Measurements from ENCODE around the gene CEL. TPM values are rescaled to one million over a fixed set of nuclear protein-coding genes. Genes with fewer than 3 reads are reported as not detected.

CEL gene
- total RNA-seq, 1 experiment from 2014 or later: 6.6 TPM

DNA sequence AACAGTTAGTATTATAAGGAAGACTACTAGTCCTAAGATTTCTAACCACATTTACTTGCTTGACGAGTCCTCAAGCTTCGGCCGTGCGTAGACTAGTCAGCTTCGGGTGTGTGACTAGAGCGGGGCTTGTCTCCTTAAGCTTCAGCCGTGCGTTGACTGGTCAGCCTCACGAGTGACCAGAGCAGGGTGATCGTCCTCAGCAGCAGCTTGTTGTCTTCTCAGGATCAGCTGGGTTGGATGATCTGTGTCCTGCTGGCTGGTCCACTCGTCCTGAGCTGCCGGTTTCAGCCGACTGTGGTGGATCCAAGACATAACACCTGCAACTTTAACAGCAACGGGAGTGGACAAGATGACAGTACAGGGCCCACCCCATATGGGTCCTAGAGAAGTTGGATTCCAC, 16.7 kb downstream of the CEL start:
- no peaks in the 10 kb centered on the region for H3K9me3 Mint-ChIP-seq
- H3K4me3 Mint-ChIP-seq: no peak overlapping the region
- CTCF ChIA-PET: interaction anchor here (1.2 kb wide), 1 partner anchor 55 kb away, joined by 3 read pairs; no protein-coding TSS in a partner anchor
- no peak overlapping the region for H3K27ac Mint-ChIP-seq
- no peak for DNase-seq (ENCODE audit: low spot score)
- peaks cover 7% of the 10 kb centered on the region; the same call in 1 of the 2 replicates for H3K27me3 Mint-ChIP-seq (ENCODE audit: low read depth)
- H3K36me3 Mint-ChIP-seq: no peaks in the 10 kb centered on the region
- ATAC-seq: no peak
- TF ChIP-seq, protein P1, sequence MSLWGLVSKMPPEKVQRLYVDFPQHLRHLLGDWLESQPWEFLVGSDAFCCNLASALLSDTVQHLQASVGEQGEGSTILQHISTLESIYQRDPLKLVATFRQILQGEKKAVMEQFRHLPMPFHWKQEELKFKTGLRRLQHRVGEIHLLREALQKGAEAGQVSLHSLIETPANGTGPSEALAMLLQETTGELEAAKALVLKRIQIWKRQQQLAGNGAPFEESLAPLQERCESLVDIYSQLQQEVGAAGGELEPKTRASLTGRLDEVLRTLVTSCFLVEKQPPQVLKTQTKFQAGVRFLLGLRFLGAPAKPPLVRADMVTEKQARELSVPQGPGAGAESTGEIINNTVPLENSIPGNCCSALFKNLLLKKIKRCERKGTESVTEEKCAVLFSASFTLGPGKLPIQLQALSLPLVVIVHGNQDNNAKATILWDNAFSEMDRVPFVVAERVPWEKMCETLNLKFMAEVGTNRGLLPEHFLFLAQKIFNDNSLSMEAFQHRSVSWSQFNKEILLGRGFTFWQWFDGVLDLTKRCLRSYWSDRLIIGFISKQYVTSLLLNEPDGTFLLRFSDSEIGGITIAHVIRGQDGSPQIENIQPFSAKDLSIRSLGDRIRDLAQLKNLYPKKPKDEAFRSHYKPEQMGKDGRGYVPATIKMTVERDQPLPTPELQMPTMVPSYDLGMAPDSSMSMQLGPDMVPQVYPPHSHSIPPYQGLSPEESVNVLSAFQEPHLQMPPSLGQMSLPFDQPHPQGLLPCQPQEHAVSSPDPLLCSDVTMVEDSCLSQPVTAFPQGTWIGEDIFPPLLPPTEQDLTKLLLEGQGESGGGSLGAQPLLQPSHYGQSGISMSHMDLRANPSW (CRISPR knock-in tag; conservative IDR thresholded peaks at IDR 0.05; ENCODE audit: low read depth): no peak
- TF ChIP-seq, protein P2, sequence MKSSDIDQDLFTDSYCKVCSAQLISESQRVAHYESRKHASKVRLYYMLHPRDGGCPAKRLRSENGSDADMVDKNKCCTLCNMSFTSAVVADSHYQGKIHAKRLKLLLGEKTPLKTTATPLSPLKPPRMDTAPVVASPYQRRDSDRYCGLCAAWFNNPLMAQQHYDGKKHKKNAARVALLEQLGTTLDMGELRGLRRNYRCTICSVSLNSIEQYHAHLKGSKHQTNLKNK (CRISPR knock-in tag; IDR thresholded peaks at IDR 0.05): no peak
- TF ChIP-seq RORB (CRISPR knock-in tag; IDR thresholded peaks at IDR 0.05): no peak
- TF ChIP-seq, protein P3, sequence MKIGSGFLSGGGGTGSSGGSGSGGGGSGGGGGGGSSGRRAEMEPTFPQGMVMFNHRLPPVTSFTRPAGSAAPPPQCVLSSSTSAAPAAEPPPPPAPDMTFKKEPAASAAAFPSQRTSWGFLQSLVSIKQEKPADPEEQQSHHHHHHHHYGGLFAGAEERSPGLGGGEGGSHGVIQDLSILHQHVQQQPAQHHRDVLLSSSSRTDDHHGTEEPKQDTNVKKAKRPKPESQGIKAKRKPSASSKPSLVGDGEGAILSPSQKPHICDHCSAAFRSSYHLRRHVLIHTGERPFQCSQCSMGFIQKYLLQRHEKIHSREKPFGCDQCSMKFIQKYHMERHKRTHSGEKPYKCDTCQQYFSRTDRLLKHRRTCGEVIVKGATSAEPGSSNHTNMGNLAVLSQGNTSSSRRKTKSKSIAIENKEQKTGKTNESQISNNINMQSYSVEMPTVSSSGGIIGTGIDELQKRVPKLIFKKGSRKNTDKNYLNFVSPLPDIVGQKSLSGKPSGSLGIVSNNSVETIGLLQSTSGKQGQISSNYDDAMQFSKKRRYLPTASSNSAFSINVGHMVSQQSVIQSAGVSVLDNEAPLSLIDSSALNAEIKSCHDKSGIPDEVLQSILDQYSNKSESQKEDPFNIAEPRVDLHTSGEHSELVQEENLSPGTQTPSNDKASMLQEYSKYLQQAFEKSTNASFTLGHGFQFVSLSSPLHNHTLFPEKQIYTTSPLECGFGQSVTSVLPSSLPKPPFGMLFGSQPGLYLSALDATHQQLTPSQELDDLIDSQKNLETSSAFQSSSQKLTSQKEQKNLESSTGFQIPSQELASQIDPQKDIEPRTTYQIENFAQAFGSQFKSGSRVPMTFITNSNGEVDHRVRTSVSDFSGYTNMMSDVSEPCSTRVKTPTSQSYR (CRISPR knock-in tag; IDR thresholded peaks at IDR 0.05): no peak
- TF ChIP-seq, protein P4, sequence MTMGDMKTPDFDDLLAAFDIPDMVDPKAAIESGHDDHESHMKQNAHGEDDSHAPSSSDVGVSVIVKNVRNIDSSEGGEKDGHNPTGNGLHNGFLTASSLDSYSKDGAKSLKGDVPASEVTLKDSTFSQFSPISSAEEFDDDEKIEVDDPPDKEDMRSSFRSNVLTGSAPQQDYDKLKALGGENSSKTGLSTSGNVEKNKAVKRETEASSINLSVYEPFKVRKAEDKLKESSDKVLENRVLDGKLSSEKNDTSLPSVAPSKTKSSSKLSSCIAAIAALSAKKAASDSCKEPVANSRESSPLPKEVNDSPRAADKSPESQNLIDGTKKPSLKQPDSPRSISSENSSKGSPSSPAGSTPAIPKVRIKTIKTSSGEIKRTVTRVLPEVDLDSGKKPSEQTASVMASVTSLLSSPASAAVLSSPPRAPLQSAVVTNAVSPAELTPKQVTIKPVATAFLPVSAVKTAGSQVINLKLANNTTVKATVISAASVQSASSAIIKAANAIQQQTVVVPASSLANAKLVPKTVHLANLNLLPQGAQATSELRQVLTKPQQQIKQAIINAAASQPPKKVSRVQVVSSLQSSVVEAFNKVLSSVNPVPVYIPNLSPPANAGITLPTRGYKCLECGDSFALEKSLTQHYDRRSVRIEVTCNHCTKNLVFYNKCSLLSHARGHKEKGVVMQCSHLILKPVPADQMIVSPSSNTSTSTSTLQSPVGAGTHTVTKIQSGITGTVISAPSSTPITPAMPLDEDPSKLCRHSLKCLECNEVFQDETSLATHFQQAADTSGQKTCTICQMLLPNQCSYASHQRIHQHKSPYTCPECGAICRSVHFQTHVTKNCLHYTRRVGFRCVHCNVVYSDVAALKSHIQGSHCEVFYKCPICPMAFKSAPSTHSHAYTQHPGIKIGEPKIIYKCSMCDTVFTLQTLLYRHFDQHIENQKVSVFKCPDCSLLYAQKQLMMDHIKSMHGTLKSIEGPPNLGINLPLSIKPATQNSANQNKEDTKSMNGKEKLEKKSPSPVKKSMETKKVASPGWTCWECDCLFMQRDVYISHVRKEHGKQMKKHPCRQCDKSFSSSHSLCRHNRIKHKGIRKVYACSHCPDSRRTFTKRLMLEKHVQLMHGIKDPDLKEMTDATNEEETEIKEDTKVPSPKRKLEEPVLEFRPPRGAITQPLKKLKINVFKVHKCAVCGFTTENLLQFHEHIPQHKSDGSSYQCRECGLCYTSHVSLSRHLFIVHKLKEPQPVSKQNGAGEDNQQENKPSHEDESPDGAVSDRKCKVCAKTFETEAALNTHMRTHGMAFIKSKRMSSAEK (CRISPR knock-in tag; IDR thresholded peaks at IDR 0.05; ENCODE audit: borderline replicate concordance): no peak
- TF ChIP-seq, protein P5, sequence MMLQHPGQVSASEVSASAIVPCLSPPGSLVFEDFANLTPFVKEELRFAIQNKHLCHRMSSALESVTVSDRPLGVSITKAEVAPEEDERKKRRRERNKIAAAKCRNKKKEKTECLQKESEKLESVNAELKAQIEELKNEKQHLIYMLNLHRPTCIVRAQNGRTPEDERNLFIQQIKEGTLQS (CRISPR knock-in tag; conservative IDR thresholded peaks at IDR 0.05): no peak
- TF ChIP-seq MXD4 (CRISPR knock-in tag; IDR thresholded peaks at IDR 0.05; ENCODE audit: borderline replicate concordance): no peak
- TF ChIP-seq SP1 (CRISPR knock-in tag; conservative IDR thresholded peaks at IDR 0.05): no peak
- TF ChIP-seq, protein P6, sequence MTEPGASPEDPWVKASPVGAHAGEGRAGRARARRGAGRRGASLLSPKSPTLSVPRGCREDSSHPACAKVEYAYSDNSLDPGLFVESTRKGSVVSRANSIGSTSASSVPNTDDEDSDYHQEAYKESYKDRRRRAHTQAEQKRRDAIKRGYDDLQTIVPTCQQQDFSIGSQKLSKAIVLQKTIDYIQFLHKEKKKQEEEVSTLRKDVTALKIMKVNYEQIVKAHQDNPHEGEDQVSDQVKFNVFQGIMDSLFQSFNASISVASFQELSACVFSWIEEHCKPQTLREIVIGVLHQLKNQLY (CRISPR knock-in tag; IDR thresholded peaks at IDR 0.05): no peak
- POLR2A ChIA-PET: no interaction called here
- peaks cover 21% of the 10 kb centered on the region for H3K4me1 Mint-ChIP-seq

DNA sequence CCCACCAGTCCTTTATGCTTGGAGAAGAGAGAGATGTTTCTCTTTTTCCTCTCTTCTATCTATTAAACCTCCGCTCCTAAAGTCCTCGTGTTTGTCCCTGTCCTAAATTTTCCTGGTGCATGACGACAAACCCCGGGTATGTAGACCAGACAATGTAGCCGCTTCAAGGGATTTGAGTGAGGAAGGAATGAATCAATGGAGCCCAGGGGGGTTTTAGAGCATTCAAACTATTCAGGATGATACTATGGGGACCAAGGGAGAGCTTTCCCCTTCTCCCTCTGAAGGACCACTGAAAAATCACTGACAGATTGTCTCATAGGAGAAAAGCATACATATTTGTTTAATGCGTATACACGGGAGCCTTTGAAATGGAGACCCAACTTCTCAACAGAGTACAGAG, 18.4 kb downstream of the CEL start:
- H3K36me3 Mint-ChIP-seq: no peaks in the 10 kb centered on the region
- no peak overlapping the region for H3K4me3 Mint-ChIP-seq
- ChIA-PET CTCF (interaction anchor here (0.6 to 1.8 kb wide), 2 partner anchors 68 to 509 kb away, joined by 3 to 4 read pairs; no protein-coding TSS in a partner anchor), POLR2A (no interaction called here)
- ATAC-seq: no peak
- peaks cover 14% of the 10 kb centered on the region for H3K4me1 Mint-ChIP-seq
- DNase-seq (ENCODE audit: low spot score): no peak
- H3K27ac Mint-ChIP-seq: no peak overlapping the region
- H3K9me3 Mint-ChIP-seq: no peaks in the 10 kb centered on the region
- peaks cover 7% of the 10 kb centered on the region; the same call in 1 of the 2 replicates for H3K27me3 Mint-ChIP-seq (ENCODE audit: low read depth)
- no peak for TF ChIP-seq JUN (CRISPR knock-in tag; IDR thresholded peaks at IDR 0.05)
- TF ChIP-seq ZNF232 (CRISPR knock-in tag; IDR thresholded peaks at IDR 0.05): no peak
- TF ChIP-seq, protein P7, sequence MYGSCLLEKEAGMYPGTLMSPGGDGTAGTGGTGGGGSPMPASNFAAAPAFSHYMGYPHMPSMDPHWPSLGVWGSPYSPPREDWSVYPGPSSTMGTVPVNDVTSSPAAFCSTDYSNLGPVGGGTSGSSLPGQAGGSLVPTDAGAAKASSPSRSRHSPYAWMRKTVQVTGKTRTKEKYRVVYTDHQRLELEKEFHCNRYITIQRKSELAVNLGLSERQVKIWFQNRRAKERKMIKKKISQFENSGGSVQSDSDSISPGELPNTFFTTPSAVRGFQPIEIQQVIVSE (CRISPR knock-in tag; IDR thresholded peaks at IDR 0.05; ENCODE audit: borderline replicate concordance): no peak
- no peak for TF ChIP-seq SP1 (CRISPR knock-in tag; conservative IDR thresholded peaks at IDR 0.05)
- TF ChIP-seq RELA (CRISPR knock-in tag; IDR thresholded peaks at IDR 0.05; ENCODE audit: borderline replicate concordance): no peak
- TF ChIP-seq KAT7 (CRISPR knock-in tag; IDR thresholded peaks at IDR 0.05; ENCODE audit: borderline replicate concordance): no peak
- TF ChIP-seq ETV6 (CRISPR knock-in tag; IDR thresholded peaks at IDR 0.05): no peak
- no peak for TF ChIP-seq NR3C1 (CRISPR knock-in tag; conservative IDR thresholded peaks at IDR 0.05; ENCODE audit: low read depth)
- TF ChIP-seq FOXP1 (CRISPR knock-in tag; IDR thresholded peaks at IDR 0.05; ENCODE audit: borderline replicate concordance): no peak
- TF ChIP-seq ZNF121 (CRISPR knock-in tag; IDR thresholded peaks at IDR 0.05): no peak
- no peak for TF ChIP-seq ZNF423 (CRISPR knock-in tag; IDR thresholded peaks at IDR 0.05)
- TF ChIP-seq, protein P8, sequence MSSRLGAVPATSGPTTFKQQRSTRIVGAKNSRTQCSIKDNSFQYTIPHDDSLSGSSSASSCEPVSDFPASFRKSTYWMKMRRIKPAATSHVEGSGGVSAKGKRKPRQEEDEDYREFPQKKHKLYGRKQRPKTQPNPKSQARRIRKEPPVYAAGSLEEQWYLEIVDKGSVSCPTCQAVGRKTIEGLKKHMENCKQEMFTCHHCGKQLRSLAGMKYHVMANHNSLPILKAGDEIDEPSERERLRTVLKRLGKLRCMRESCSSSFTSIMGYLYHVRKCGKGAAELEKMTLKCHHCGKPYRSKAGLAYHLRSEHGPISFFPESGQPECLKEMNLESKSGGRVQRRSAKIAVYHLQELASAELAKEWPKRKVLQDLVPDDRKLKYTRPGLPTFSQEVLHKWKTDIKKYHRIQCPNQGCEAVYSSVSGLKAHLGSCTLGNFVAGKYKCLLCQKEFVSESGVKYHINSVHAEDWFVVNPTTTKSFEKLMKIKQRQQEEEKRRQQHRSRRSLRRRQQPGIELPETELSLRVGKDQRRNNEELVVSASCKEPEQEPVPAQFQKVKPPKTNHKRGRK (CRISPR knock-in tag; IDR thresholded peaks at IDR 0.05; ENCODE audit: borderline replicate concordance): no peak
- TF ChIP-seq, protein P2 (CRISPR knock-in tag; IDR thresholded peaks at IDR 0.05): no peak
